ENCODE measurements around the gene LNP1.

Gene LNP1

DNA sequence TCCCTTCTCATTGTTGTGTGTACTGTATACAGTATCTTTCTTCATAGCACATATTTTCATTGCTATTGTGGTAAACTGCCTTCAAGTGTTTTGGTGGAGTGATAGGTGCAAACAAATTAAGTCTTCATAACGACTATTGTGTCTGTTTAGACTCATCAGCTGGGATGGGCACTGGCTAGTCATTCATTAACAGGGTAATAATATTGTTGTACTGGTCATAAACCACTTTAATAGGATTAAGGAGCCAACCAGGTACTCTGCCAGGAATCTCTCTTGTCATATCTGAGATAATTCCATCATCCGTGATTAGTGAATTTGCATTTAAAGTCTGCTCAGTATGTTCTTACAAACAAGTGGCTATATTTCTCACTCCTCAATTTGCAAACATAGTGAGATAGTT is 80.8 kb downstream of the LNP1 start:
- no peak for DNase-seq

DNA sequence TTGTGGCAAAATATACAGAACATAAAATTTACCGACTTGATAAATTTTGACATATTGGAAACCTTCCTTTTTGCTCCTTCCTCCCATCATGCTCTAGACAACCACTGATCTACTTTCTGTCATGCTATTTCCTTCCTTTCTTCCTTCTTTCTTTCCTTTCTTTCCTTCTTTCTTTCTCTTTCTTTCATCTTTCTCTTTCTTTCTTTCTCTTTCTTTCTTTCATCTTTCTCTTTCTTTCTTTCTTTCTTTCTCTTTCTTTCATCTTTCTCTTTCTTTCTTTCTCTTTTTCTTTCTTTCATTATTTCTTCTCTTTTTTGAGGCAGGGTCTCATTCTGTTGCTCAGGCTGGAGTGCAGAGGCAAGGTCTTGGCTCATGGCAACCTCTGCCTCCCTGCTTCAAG is 82.2 kb downstream of the LNP1 start:
- DNase-seq, result no peak

GRCh38 chr3:100486808-100487207 is 85.5 kb downstream of the LNP1 start:
- DNase-seq, result no peak

DNA sequence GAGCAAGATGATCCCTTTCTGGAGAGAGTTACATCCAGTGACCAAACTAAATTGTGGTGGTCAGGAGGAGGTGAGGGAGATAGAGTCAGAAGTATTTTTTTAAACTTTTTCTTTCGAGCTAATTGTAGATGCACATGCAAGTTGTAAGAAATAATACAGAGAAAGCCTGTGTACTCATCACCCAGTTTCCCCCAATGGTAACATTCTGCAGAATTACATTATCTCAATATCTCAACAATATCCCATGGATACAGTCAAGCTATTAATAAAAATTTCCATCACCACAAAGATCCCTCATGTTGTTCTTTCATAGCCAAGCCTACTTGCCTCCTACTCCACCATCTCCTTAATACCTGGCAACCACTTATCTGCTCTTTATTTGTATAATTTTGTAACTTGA is 87.8 kb downstream of the LNP1 start:
- DNase-seq, result no peak

GRCh38 chr3:100492059-100493006 is 91.0 kb downstream of the LNP1 start, which contains the start of gene TMEM45A:
Gene TMEM45A, plus strand, starts transcription at chr3:100492619. Its CDS starts 62,593 bp downstream, at chr3:100555212.
- peak; percentile 81 for DNase-seq

DNA sequence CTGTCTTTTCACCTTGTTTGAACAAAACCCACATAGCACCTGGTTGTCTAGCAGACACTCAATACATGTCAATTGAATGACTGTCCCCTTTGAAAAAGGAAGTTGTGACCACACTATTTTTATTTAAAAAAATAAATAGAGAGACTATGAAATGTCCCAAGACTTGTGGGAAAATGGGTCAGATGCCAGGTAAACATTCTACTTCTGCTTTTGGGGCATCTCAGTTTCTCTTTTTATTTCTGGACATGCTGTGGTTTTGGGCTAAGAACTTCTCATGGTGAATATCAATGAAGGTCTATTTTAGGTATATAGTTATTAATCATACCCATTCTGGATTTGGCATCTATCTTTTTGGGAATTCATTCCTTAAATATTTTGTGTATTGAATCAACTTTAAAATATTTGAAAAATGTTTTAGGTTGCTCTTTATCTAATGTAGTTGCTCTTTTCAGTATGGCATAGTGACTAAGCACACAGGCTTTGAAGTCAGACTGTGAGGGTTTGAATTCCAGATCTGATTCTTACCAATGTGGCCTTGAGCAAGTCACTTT is 95.4 kb downstream of the LNP1 start:
- no peak for DNase-seq

DNA sequence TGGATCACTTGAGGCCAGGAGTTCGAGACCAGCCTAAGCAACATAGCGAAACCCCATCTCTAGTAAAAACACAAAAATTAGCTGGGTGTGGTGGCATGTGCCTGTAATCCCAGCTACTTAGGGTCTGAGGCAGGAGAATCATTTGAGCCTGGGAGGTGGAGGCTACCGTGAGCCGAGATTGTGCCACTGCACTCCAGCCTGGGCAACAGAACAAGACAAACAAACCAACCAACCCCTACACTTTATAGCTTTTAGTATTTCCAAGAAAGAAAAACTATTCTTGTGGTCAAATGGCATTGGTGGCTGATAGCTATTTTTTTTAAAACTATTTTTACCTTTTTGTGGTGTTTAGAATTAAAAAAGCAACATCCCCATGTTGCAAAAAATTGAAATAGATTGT is 98.3 kb downstream of the LNP1 start:
- no peak for DNase-seq

GRCh38 chr3:100500320-100500880 is 99.1 kb downstream of the LNP1 start:
- DNase-seq, result no peak

DNA sequence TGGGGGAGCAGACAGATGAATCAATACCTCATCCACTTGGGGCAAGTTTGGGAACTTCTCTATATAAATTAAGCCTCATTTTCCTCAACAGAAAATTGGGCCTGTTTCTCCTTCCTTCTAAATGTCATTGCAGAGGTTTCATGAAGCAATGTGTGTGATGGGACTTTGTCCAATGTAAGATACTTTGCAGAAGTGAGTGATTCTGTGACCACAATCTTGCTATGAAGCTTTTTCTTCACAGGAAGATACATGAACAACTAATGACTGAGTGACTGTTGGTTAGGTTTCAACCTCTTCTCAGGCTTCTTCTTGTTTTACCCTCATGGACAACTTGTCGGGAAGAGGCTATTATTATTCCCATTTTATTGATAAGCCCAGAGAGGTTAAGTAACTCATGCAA is 102.1 kb downstream of the LNP1 start:
- DNase-seq, result no peak

Data from CD4-positive, alpha-beta T cell treated with Interleukin-10 for 1 hour (primary cell).